Measurements from ENCODE around the gene IL33.

DNA sequence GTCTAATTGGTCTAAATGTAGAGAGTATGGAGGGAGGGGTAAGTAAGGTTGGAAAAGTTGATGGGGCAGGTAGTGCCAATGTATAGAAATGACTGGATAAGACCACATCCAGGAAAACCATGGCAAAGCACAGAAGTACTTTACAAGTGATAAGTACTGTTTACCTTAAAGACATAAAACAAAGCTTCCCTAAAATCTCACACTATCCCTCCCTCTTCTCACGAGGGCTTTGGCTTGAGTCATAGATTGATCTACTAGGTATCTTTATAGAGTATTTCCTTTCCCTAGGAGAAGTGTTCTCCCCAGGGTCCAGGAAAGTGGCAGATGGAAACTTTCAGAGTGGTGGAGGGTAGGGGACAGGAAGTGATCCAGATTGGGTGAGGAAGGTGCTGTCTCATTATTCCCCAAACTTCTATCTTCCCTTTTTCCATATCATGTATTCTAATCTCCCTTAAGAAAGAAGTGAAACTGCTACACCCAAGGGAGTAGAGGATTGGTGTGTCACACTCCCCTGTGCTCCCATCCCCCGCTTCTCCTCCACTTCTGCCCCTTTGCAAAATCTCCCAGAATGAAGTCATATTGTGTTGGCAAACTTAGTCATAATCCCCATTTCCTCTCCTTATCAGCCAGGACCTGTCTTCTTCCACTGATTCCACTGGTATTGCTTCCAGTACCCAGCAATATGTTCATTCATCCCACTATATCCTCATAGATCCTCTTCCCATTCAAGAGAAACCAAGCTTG is 14.6 kb downstream of the IL33 start:
- TF ChIP-seq, protein P1, sequence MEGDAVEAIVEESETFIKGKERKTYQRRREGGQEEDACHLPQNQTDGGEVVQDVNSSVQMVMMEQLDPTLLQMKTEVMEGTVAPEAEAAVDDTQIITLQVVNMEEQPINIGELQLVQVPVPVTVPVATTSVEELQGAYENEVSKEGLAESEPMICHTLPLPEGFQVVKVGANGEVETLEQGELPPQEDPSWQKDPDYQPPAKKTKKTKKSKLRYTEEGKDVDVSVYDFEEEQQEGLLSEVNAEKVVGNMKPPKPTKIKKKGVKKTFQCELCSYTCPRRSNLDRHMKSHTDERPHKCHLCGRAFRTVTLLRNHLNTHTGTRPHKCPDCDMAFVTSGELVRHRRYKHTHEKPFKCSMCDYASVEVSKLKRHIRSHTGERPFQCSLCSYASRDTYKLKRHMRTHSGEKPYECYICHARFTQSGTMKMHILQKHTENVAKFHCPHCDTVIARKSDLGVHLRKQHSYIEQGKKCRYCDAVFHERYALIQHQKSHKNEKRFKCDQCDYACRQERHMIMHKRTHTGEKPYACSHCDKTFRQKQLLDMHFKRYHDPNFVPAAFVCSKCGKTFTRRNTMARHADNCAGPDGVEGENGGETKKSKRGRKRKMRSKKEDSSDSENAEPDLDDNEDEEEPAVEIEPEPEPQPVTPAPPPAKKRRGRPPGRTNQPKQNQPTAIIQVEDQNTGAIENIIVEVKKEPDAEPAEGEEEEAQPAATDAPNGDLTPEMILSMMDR (conservative IDR thresholded peaks at IDR 0.05 in 1 of 2, IDR thresholded peaks at IDR 0.05 in 1 of 2; ENCODE audit: extremely low read depth in 1 of 2, insufficient read depth in 1 of 2, low read depth in 1 of 2, low read length in 2 of 2): no peak
- no peak for TF ChIP-seq EZH2 (IDR thresholded peaks at IDR 0.05; ENCODE audit: borderline replicate concordance, low read length)
